G401 (cell line): ENCODE measurements around the gene C1orf53. TPM values are rescaled to one million over a fixed set of nuclear protein-coding genes. Genes with fewer than 3 reads are reported as not detected.
"Not testable (repeated sequence)": the region's sequence is repeated elsewhere in the genome, so short reads cannot be mapped to it uniquely, and the experiment has no call there.

Experiments used
- DNase-seq: peaks from one replicate; pipeline ENCODE4 v3.0.0-alpha.2; 2015; ENCODE audit warnings: low spot score
- in situ Hi-C: cut with HindIII; loops from 2 replicates; pipeline ENCODE4 v1.10.0; 2016; ENCODE audit warnings: low sequenced_read_pairs, mixed read lengths
- total RNA-seq: library from RNA; depleted of rRNA; stranded (reverse); fragments of >200 nt; shearing (Covaris generic); gene quantifications from 2 replicates; pipeline ENCODE4 v1.2.3, GENCODE V29; 2014; rRNA removed

Gene C1orf53
- total RNA-seq, 1 experiment from 2014 or later = 1.1 TPM

GRCh38 chr1:197948926-197949899, 46.8 kb downstream of the C1orf53 start:
- in situ Hi-C loops = no loop called here
- no peak for DNase-seq

- in situ Hi-C loops = no loop called here
These were observed 48.7 kb downstream of the C1orf53 start for GRCh38 chr1:197951089-197951488.

GRCh38 chr1:197951617-197952175, 49.3 kb downstream of the C1orf53 start:
- in situ Hi-C loops = no loop called here
- DNase-seq = no peak

More at GRCh38 chr1:197951089-197951488, 48.7 kb downstream of the C1orf53 start:
- DNase-seq = no peak

GRCh38 chr1:197953472-197953871, 51.0 kb downstream of the C1orf53 start:
- in situ Hi-C loops = not testable (repeated sequence)

GRCh38 chr1:197954718-197955418, 52.4 kb downstream of the C1orf53 start:
- in situ Hi-C loops = no loop called here
- DNase-seq = no peak

More at GRCh38 chr1:197953472-197953871, 51.0 kb downstream of the C1orf53 start:
- not testable (repeated sequence) for DNase-seq

GRCh38 chr1:197955486-197956394, 53.3 kb downstream of the C1orf53 start:
- in situ Hi-C loops = no loop called here
- DNase-seq = no peak

Other genes with a start within 250 kb of the C1orf53 start
- not detected in 2 replicates for gene DENND1B, start 127.2 kb upstream of the C1orf53 start, total RNA-seq
- not detected in 2 replicates for gene LHX9, start 14.7 kb downstream of the C1orf53 start, total RNA-seq